GM19025 (cell line): ENCODE measurements around the gene EDNRA.

ENCODE experiments used
- ATAC-seq: cut with Tn5 transposase; IDR thresholded peaks from one replicate; pipeline ENCODE4 v1.9.1; 2021; ENCODE audit warnings: mild to moderate bottlenecking, low read depth, moderate library complexity; ENCODE audit not compliant: unreplicated experiment

The EDNRA gene

DNA sequence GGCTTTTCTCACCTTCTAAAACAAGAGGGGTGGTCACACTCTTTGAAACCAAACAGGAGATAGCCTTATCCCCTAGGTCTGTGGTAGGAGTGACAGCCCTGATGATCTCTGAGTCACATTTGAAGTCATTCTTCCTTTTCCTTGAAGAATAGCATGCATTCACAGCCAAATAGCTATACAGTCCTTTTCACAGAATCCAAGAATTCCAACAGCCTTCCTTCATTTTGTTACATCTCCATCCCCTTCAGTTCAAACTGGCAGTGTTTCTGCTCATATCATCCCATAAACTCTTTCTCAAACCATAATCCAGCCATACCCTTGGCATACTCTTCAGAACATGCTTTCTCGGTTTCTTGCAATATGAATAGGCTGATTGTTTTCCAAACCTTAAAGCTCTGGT is 103.0 kb downstream of the EDNRA start:
- no peak for ATAC-seq

GRCh38 chr4:147586032-147586431 is 105.1 kb downstream of the EDNRA start:
- no peak for ATAC-seq

DNA sequence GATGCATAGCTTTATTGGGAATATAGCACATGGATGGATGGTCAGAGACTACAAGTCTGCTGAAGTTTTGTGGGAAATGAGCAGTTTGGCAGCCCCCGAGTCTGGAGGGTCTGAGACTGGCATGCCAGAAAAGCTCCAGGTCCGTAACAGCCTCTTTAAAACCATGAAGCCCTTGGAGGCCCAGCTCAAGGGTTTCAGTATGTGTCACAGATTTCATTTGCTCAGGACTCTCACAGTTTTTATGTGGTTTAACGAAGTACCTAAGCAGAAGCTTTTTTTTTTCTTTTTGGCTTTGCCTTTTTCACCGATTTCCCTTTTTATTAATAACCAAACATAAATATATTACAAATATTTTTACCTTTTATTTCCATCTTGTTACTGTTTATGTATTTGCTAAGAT is 105.7 kb downstream of the EDNRA start:
- peak; percentile 67 for ATAC-seq

- ATAC-seq = no peak
Observed at GRCh38 chr4:147587041-147587440, 106.1 kb downstream of the EDNRA start.

- no peak for ATAC-seq
Observed at GRCh38 chr4:147589586-147589985, 108.7 kb downstream of the EDNRA start.

DNA sequence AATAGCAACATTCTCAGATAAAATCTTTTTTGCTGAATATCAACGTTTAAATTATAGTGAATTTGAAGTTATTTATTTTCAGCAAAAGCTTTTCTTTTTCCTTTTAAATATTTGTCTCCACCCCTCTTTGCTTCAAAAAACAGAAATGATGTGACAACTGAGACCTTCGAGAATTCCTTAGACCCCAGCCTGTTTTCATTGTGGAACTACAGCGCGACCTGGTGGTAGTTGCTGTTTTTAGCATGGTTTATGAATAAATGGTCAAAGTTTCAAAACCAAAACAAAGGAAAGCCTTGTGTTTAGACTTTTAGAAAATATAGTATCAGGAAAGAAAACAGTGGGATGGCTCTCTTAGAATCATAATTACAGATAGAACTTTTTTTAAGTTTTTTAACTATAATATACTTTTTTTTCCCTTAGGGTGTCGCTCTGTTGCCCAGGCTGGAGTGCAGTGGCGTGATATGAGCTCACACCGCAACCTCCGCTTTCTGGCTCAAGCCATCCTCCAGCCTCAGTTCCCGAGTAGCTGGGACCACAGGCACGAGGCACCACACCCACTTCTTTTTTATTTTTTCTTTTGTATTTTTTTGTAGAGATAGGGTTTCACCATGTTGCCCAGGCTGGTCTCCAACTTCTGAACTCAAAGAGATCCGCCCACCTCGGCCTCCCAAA is 109.5 kb downstream of the EDNRA start:
- no peak for ATAC-seq

GRCh38 chr4:147591106-147591505 is 110.2 kb downstream of the EDNRA start:
- ATAC-seq = no peak

DNA sequence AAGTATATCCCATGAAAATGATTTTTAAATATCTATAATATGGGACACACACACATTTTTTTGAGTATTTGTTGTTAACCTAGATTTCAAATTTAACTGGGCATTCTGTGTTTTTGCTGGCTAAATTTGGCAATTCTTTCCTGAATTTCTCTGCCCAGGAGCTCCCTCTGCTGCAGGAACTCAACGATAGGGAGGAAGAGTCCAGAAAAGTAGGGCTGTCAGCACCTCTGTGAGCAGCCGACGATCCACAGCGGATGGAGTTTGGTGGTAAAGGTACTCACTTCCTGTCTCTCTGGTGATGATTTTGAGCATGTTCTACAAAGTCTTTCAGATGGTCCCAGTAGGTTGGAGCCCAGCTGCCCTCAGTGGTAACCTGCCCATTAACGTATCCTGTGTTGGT is 113.2 kb downstream of the EDNRA start:
- ATAC-seq = no peak
